Measurements from ENCODE around the gene EBF4. TPM values are rescaled to one million over a fixed set of nuclear protein-coding genes. Genes with fewer than 3 reads are reported as not detected.
A peak's percentile ranks its signal among the peaks of the same experiment; 100 is the strongest.

EBF4 gene
- total and polyA plus RNA-seq, 2 of the 8 experiments (the other 6 are each of a cell fraction or from before 2014, with no cell fraction given), result 1.2 to 2.9 TPM

DNA sequence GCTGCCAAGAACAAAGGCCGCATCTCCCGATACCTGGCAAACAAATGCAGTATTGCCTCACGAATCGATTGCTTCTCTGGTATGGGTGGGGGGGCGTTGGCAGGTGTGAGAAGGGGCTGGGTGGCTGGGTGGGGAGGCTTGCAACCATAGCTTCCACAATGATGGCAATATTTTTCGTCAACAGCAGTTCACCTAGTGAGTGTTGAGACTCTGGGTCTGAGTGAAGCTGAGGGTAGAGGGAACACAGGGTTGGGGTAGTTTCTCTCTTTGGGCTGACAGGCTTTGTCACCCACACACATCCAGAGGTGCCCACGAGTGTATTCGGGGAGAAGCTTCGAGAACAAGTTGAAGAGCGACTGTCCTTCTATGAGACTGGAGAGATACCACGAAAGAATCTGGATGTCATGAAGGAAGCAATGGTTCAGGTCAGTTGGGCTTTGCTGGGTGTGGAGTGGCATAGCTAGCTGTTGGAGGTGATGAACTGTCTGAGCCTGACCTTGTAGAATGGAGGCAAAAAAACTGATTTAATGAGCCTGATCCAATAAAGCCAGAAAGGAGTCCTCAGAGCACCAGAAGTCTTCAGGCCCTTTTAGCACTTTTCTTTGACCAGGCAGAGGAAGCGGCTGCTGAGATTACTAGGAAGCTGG lies 36.0 kb upstream of the EBF4 start:
- ChIA-PET CTCF (ENCODE audit: partially characterized antibody) (interaction anchor here (1.3 to 2.1 kb wide), 2 partner anchors 31 to 187 kb away, joined by 3 to 5 read pairs; no protein-coding TSS in a partner anchor), POLR2A (ENCODE audit: partially characterized antibody) (interaction anchor here (0.6 to 28.5 kb wide), 13 partner anchors 8 to 190 kb away, joined by 3 to 463 read pairs (median 4); partner anchors contain the start of genes IDH3B, NOP56 and SNRPB)
- no peak overlapping the region for H3K14ac ChIP-seq (ENCODE audit: insufficient read length)
- H4K8ac ChIP-seq (ENCODE audit: extremely low read depth, insufficient read depth, low read length), result peak overlapping the region; percentile 19; the same call in 1 of the 2 replicates
- H2BK5ac ChIP-seq (ENCODE audit: low read depth, low read length), result no peak overlapping the region
- no peak for DNase-seq (ENCODE audit: low read depth in 1 of 2, low spot score in 2 of 2)
- peaks cover 41 to 83% (median 66%) of the 10 kb centered on the region in 4 experiments for H3K36me3 ChIP-seq (ENCODE audit: control insufficient read depth in 2 of 4, insufficient read depth in 4 of 4, low read length in 3 of 4)
- no peak overlapping the region for H3K4me2 ChIP-seq (ENCODE audit: insufficient read depth in 1 of 2, low read depth in 2 of 2, low read length in 2 of 2)
- H3K4me3 ChIP-seq (ENCODE audit: extremely low read depth in 1 of 4, insufficient read depth in 2 of 4, low read depth in 3 of 4, low read length in 4 of 4), result no peak overlapping the region
- H3K23me2 ChIP-seq (ENCODE audit: low read depth, low read length), result peaks cover 10% of the 10 kb centered on the region
- no peak overlapping the region for H2BK20ac ChIP-seq (ENCODE audit: low read length)
- H3K18ac ChIP-seq (ENCODE audit: extremely low read depth, low read length), result no peak overlapping the region
- no peaks in the 10 kb centered on the region for H3K9me3 ChIP-seq (ENCODE audit: insufficient read depth in 2 of 2, low read depth in 1 of 2, low read length in 1 of 2)
- no peak overlapping the region for H3K27ac ChIP-seq (ENCODE audit: low read depth, low read length)
- no peak for FAIRE-seq
- TF ChIP-seq RNF2 (IDR thresholded peaks at IDR 0.05; ENCODE audit: borderline replicate concordance, low read depth, low read length, missing control alignments, poor library complexity, severe bottlenecking), result no peak
- TF ChIP-seq BRCA1 (IDR thresholded peaks at IDR 0.05; ENCODE audit: low read depth, low read length), result no peak
- TF ChIP-seq KDM1A (IDR thresholded peaks at IDR 0.05; ENCODE audit: borderline replicate concordance, low read length), result no peak
- H4K91ac ChIP-seq (replicated peaks; ENCODE audit: insufficient read length, low read length), result no peak overlapping the region
- no peak overlapping the region for H3K4ac ChIP-seq (replicated peaks; ENCODE audit: insufficient read length, low read depth, low read length)
- no peak overlapping the region for H2AFZ ChIP-seq (ENCODE audit: low read length)
- no peak overlapping the region for H3K56ac ChIP-seq (replicated peaks; ENCODE audit: insufficient read length, low read depth, low read length)
- H3K79me1 ChIP-seq (ENCODE audit: low read depth, low read length), result peaks cover 9% of the 10 kb centered on the region
- WGBS, 2 experiments (ENCODE audit: extremely low coverage in 1 of 2, insufficient coverage in 1 of 2, insufficient read length in 1 of 2, insufficient replicate concordance in 2 of 2, low coverage in 1 of 2, low lambda C conversion rate in 2 of 2, missing lambda C conversion rate in 1 of 2), result 89% methylated on average over 12 of the region's 12 CpGs; no CpG with 5 or more reads in 1 of the 2 experiments
- peaks cover 0 to 5% (median 3%) of the 10 kb centered on the region in 4 experiments; a peak in 5 of 7 replicates for H3K4me1 ChIP-seq (replicated peaks in 1 of 4; ENCODE audit: control insufficient read depth in 3 of 4, insufficient read depth in 4 of 4, low read length in 3 of 4)
- peaks cover 40 to 49% of the 10 kb centered on the region in 2 experiments for H4K20me1 ChIP-seq (replicated peaks in 1 of 2; ENCODE audit: control insufficient read depth in 1 of 2, insufficient read depth in 2 of 2, low read length in 2 of 2)
- no peaks in the 10 kb centered on the region for H3K27me3 ChIP-seq (replicated peaks in 1 of 4; ENCODE audit: control insufficient read depth in 3 of 4, extremely low read depth in 1 of 4, insufficient read depth in 3 of 4, low read length in 3 of 4)
- no peak overlapping the region for H2BK15ac ChIP-seq (ENCODE audit: low read length)
- no peak overlapping the region for H2AK5ac ChIP-seq (ENCODE audit: low read depth, low read length)
- H2BK12ac ChIP-seq (ENCODE audit: low read depth, low read length), result no peak overlapping the region
- no peak overlapping the region for H3K9ac ChIP-seq (replicated peaks in 1 of 4; ENCODE audit: extremely low read depth in 1 of 4, low read depth in 3 of 4, low read length in 3 of 4)
- H2BK120ac ChIP-seq (replicated peaks; ENCODE audit: low read depth, low read length), result no peak overlapping the region
- H4K5ac ChIP-seq (ENCODE audit: insufficient read length, low read depth, low read length), result no peak overlapping the region
- H3K23ac ChIP-seq (ENCODE audit: insufficient read length), result no peak overlapping the region
- H3K79me2 ChIP-seq (ENCODE audit: control insufficient read depth in 1 of 2, insufficient read depth in 2 of 2, low read length in 2 of 2), result peaks cover 21 to 35% of the 10 kb centered on the region in 2 experiments

Measured in H1 (cell line).